Panc1 (cell line): ENCODE results near the gene ADAMTS15.

Experiments used
- POLR2AphosphoS5 ChIP-seq: IDR thresholded peaks from 2 replicates; pipeline ENCODE4 v1.6.1; 2012; ENCODE audit warnings: mild to moderate bottlenecking, low read depth, low read length, moderate library complexity
- REST ChIP-seq, 2 experiments: IDR thresholded peaks; 2 replicates each; pipeline ENCODE4 v1.6.1; 2011 to 2012; ENCODE audit warnings: low read depth in 2 of 2, control low read depth in 1 of 2, low read length in 1 of 2, mild to moderate bottlenecking in 1 of 2, moderate library complexity in 1 of 2; ENCODE audit not compliant: insufficient read depth in 1 of 2
- SIN3A ChIP-seq: IDR thresholded peaks from 2 replicates; pipeline ENCODE4 v1.6.1; 2012; ENCODE audit warnings: low read depth, mild to moderate bottlenecking, low read length, moderate library complexity, borderline replicate concordance; ENCODE audit not compliant: insufficient read depth
- TCF7L2 ChIP-seq: IDR thresholded peaks from 2 replicates; pipeline ENCODE4 v1.6.1; 2011; ENCODE audit warnings: mild to moderate bottlenecking, low read depth, low read length, inconsistent platforms
- TF ChIP-seq, protein P1 (sequence below): fragments of 450-650 bp; IDR thresholded peaks from 2 replicates; pipeline ENCODE4 v1.5.1; 2017; ENCODE audit warnings: mild to moderate bottlenecking

DNA sequence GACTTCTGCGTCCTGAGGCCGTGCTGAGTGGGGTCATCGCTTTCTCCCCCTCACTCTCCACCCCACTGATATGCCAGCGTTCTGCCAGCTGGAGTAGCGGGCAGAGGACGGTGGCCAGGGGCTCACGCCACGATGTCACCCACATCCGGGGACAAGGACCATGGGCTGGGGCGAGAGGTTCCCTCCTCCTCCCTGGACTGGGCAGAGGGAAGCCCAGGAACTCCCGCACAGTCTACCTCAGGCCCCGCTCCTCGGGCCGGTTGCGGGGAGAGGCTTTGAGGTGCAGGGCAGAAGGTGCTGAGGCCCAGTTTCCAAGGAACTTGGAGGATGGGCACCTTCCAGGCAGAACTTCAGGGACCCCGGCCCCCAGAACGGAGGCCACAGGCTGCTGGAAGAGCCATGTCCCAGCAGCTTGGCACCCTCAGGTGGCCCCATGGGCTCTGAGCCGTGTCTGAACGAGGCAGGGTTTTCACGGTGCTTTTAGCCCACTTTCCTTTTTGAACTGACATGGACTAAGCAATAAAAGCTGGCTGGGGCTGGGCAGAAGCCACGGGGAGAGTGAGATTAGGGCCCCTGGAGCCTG is 25.4 kb downstream of the ADAMTS15 start:
- TF ChIP-seq, protein P1, sequence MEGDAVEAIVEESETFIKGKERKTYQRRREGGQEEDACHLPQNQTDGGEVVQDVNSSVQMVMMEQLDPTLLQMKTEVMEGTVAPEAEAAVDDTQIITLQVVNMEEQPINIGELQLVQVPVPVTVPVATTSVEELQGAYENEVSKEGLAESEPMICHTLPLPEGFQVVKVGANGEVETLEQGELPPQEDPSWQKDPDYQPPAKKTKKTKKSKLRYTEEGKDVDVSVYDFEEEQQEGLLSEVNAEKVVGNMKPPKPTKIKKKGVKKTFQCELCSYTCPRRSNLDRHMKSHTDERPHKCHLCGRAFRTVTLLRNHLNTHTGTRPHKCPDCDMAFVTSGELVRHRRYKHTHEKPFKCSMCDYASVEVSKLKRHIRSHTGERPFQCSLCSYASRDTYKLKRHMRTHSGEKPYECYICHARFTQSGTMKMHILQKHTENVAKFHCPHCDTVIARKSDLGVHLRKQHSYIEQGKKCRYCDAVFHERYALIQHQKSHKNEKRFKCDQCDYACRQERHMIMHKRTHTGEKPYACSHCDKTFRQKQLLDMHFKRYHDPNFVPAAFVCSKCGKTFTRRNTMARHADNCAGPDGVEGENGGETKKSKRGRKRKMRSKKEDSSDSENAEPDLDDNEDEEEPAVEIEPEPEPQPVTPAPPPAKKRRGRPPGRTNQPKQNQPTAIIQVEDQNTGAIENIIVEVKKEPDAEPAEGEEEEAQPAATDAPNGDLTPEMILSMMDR = no peak
- TF ChIP-seq REST (IDR thresholded peaks at IDR 0.05; ENCODE audit: insufficient read depth in 1 of 2, low read depth in 2 of 2, low read length in 1 of 2) = no peak
- no peak for TF ChIP-seq SIN3A
- TF ChIP-seq POLR2AphosphoS5 = no peak
- no peak for TF ChIP-seq TCF7L2
